Testis (tissue), 2 donors: ENCODE data around the gene NKIRAS2.

ENCODE experiments used
- CTCF ChIP-seq, 3 experiments: fragments of 450-650 bp in 2 of 3; fragments of 200-600 bp in 1 of 3; sonication (generic) in 1 of 3; IDR thresholded peaks; one replicate each; pipeline ENCODE4 v1.5.1; 2016 to 2019; ENCODE audit warnings: antibody characterized with exemption in 3 of 3, mild to moderate bottlenecking in 2 of 3, moderate library complexity in 1 of 3
- POLR2A ChIP-seq: fragments of 450-650 bp; IDR thresholded peaks from one replicate; pipeline ENCODE4 v1.6.1; 2017; ENCODE audit warnings: antibody characterized with exemption, mild to moderate bottlenecking, moderate library complexity

DNA sequence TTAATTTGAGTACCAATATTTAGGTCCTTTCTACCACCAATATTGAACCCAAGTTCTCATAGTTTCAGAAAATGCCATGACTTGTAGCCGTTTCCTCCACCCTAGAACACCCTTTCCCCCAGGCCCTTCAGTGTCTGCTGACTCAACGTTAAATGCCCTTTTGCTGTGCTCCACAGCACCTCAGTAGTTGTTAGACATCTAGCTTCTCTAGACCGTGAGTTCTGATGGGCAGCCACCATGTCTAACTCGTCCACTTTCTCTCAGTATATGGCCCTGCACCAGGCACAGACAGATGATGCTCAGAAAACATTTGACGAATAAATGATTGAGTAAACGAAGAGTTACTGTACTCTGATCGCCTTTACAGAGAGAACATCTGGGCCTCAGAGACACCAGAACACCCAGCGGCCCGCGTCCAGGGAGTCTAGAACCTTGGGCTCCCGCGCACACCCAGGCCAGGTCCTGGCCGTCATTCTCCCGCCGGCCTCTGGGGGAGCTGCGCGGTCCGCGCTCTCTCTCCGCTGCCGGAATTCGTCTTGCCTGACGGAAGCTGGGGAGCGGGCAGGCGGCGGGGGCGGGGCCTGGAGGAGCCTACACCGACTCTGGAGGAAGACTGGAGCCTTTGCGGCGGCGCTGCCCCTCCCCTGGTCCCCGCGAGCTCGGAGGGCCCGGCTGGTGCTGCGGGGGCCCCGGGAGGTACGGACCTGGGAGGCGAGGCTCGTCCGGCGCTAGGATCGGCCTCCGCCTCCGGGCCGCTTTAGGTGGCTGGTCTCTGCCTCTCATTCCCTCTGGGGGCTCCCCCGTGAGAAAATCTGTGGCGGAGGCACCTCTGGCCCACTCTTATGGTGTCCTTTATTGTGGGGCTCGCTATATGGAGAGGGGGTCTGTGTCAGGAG is at the start of gene NKIRAS2:
- TF ChIP-seq CTCF (IDR thresholded peaks at IDR 0.05) (peak; percentile 95 to 98 (median 96)), POLR2A (no peak)
